Heart left ventricle (tissue), 13 donors: Measurements from ENCODE around the gene TXNDC12.
"Not testable (repeated sequence)": the region's sequence is repeated elsewhere in the genome, so short reads cannot be mapped to it uniquely, and the experiment has no call there.

Experiments
- POLR2A ChIP-seq, 2 donors: fragments of 450-650 bp; IDR thresholded peaks; one replicate each; pipeline ENCODE4 v1.6.1; 2017; ENCODE audit warnings: antibody characterized with exemption in 2 of 2, mild to moderate bottlenecking in 2 of 2, moderate library complexity in 2 of 2
- TF ChIP-seq, protein P1 (sequence below), 12 donors: fragments of 200-600 bp; sonication (generic) in 4 of 12; IDR thresholded peaks; one replicate each; pipeline versions ENCODE4 v1.5.0 to v1.8.0; 2018 to 2022; ENCODE audit warnings: antibody characterized with exemption in 12 of 12, mild to moderate bottlenecking in 5 of 12
- donor health status: ischemic (EF 13 %, LVEDD 7.1; RV severe dilation, severe dysfunction).
- donor health status: DM: no; HTN: yes; CAD: no.
- donor health status: DM: no; HTN: no; CAD: no.
- donor health status: ischemic (EF 25% LVEDD 6.9; RV normal size, moderate dysfunction).
- donor health status: ischemic (EF 25% LVEDD 5.7; RV mildly dilated, moderate dysfunction).
- donor health status: ischemic (EF 35%, LVEDD 5.7; RV mildly dilated, moderate dysfunction).
- donor health status: nonischemic (EF 11% LVEDD 7.7; RV severe dilation, severe dysfunction).
- donor health status: DM: yes; HTN: yes; CAD: no.
- donor health status: PGD.
- donor health status: ischemic (EF 29% LVEDD 5.4; RV normal size, mild dysfunction).
- donor health status: nonischemic (EF 23%, LVEDD 6.1; RV moderate dilation, normal function).

DNA sequence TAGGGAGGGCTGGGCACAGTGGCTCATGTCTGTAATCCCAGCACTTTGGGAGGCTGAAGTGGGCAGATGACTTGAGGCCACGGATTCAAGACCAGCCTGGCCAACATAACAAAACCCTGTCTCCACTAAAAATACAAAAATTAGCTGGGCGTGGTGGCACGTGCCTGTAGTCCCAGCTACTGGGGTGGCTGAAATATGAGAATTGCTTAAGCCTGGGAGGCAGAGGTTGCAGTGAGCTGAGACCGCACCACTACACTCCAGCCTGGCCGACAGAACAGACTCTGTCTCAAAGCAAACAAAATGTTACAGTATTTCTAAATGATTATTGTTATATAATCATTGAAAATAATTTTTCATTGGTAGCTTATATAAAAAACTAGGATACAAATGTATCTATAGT lies 26.2 kb downstream of the TXNDC12 start:
- TF ChIP-seq, protein P1, sequence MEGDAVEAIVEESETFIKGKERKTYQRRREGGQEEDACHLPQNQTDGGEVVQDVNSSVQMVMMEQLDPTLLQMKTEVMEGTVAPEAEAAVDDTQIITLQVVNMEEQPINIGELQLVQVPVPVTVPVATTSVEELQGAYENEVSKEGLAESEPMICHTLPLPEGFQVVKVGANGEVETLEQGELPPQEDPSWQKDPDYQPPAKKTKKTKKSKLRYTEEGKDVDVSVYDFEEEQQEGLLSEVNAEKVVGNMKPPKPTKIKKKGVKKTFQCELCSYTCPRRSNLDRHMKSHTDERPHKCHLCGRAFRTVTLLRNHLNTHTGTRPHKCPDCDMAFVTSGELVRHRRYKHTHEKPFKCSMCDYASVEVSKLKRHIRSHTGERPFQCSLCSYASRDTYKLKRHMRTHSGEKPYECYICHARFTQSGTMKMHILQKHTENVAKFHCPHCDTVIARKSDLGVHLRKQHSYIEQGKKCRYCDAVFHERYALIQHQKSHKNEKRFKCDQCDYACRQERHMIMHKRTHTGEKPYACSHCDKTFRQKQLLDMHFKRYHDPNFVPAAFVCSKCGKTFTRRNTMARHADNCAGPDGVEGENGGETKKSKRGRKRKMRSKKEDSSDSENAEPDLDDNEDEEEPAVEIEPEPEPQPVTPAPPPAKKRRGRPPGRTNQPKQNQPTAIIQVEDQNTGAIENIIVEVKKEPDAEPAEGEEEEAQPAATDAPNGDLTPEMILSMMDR (IDR thresholded peaks at IDR 0.05), result not testable (repeated sequence)
- TF ChIP-seq POLR2A (IDR thresholded peaks at IDR 0.05), result not testable (repeated sequence)
